ENCODE results near the gene ATP6V0D1.

The ATP6V0D1 gene

DNA sequence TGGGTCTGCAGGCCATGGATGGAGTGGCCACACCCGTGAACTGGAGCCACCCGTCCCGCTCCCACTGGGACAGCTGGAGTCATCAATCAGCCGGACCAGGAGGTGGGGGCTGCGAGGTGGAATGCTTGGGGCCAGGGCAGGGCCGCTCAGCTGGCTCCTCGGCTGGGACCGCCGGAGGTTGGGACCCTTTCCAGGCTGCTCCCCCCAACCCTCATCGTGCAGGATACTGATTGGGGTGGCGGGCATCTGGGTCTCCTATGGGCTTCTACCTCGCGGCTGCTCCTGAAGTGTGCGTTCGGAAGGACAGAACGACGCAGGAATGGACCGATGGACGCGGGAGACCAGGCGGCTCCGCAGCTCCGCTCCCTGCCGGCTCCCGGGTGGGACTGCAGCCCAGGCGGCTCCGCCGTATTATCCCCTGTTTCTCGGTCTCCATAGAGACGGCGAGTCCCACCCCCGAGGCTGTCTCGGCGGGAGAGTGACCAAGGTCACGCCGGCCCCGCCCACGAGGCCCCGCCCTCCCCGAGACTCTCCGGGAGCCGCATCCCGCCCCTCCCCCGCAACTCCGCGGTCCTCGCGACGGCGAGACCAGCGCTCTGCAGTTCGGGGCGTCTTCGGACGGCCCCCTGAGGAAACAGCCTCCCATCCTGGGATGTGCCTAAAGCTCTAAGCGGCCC lies 87.7 kb downstream of the ATP6V0D1 start, which contains the start of gene TPPP3:
Gene TPPP3, minus strand, starts transcription at position 388 of the 677 bp plus-strand sequence. CDS start 2,387 bp downstream, outside the sequence.
- no peak for DNase-seq (ENCODE audit: low read depth)

DNA sequence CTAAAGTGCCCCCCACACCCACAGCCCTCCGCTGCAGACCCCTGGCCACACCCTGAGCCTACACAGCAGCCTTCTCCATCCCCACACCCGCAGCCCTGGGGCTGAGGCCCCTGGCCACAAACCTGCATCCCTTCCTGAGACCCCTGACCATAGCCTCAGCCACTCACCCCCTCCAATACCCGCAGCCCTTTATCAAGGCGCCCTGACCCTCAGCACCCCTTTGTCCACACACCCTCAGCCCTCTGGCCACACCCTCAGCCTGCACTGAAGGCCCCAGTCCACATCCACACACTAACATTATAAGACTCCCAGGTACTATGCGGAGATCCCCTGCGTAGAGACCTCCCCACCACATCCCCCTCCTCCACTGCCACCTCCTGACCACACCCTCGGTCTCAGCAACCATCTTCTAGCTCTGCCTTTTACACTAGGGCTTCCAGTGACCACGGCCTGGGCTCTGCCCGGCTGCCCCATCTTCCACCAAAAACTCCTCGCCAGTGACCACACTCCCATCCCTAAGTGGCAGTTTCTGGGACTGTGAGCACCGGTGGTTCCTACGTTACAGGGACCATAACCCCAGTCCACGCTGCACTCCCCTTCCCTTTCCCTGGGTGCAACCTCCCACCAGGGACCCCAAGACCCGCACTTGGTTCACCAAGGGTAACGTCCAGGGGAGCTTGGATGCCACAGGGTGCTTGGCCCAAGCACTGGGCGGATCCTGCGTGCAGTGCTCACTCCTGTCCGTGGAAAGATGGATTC lies 88.5 kb downstream of the ATP6V0D1 start:
- DNase-seq (ENCODE audit: low read depth), result no peak

DNA sequence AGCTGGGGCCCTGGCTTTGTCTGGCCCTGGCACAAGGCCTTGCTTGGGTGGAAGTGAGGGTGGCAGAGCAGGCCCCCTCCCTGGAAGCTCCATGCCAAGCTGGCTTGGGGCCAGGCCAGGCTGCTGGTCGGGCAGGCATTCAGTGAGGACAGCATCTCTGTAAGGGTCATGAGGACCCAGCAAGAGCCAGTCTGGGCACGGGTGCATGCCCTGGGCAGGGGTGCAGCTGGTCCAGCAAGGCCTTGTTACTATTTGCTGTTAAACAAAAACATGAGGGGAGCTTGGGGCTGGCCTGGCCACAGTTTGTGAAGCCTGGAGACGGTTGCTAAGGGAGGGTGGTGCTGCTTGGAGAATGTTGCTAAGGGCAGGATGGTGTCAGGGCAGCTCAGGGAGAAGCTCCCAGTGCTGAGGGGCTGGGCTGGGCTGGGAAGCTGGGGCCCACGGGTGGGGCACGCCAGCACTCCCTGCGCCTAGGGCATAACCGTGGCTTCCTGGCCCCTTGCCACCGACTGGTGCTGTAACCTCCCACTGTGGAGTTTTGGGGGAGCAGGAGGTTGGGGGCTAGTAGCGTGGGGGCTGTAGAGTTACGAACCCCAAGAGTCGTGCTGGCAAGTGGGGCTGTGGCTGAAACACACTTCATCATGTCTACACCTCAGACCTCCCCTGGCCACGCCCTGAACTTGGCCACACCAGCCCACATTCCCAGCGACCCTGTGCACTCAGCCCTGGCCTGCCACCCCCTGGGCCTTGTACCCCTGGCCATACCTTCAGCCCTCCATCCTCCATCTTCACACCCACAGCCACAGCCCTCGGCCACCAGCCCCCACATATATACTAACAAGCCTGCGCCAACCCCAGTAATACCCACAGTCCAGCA lies 89.3 kb downstream of the ATP6V0D1 start:
- no peak for DNase-seq (ENCODE audit: low read depth)

DNA sequence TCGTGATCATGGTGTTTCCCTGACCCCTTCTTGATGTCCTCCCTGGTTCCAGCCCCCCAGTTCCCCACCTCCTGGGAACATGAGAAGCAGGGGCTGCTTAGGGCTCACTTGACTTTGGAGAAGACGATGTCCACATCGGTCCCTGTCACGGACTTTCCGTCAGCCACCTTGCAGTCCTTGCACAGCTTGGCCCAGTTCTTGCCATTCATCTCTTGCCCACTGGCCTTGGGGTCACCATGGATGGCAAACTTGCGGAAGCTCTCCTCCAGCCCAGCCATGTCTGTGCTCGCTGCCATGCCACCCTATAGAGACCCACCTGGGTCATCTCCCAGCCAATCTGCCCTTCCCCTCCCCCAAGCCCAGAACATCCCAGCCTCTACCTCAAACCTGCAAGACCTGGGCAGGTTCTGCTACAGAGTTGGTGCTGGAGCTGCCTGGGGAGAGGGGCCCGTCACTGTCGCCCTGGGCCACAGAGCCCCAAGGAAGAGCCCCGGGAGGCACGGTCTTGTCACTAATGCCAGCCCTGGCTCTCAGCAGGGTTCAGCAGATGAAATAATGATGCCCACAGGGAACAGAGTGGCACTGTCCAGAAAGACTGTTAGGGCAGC lies 90.0 kb downstream of the ATP6V0D1 start:
- no peak for DNase-seq (ENCODE audit: low read depth)

DNA sequence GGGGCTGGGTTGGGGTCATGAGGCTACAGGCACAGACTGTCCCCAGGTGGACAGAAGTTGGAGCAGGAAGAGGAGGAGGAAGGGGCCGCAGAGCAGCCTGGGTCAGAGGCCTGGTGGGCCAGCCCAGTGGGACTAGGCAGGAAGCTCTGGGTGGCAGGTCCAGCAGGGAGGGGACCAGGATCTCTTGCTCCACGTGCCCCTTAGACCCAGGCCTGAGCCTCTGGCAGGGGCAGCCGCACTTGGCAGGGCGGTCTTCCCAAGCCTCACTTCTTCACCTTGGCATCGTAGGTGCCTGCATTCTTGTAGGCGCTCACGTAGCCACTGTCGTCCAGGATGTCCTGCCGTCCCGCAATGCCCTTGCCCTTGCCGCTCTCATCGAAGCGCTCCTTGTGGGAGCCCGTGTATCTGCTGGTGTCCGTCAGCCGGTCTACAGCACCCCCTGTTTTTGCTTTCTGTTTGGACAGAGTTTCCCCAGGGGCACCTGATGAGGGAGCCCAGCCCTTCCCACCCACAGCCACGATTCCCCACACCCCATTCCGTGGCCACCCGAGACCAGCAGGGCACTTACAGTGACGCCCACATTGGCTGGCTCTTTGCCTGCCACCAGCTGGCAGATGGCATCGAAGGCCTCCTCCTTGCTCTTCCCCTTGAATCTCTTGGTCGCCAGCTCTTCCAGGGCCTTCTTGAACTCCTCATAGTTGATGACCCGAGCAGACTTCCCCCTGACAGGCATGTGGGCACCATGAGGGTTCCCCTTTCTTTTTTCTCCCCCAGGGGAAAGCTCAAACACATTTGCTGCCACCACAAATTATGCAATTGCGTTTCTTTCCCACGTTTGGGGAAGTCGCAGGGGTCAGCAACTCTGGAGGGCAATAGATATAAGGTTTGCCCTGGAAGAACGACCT lies 90.8 kb downstream of the ATP6V0D1 start:
- DNase-seq (ENCODE audit: low read depth), result no peak

DNA sequence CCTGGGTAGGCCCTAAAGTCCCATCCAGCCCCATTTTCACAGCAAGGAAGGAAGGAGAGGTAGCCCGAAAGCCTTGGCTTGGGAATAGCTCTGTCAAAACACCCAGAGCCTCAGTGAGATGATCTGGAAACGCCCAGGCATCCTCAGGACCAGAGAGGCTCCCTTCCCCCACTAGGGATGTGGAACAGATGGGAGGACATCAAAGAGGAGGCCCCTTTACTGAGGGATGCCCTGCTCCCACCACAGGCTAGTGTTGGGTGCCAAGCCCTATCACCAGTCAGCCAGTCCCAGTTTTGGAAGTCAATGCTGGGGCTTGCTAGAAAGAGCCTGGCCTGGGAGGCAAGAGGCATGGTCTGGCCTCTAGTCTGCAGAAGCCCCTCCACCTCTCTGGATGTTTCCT lies 92.4 kb downstream of the ATP6V0D1 start:
- no peak for DNase-seq (ENCODE audit: low read depth)

DNA sequence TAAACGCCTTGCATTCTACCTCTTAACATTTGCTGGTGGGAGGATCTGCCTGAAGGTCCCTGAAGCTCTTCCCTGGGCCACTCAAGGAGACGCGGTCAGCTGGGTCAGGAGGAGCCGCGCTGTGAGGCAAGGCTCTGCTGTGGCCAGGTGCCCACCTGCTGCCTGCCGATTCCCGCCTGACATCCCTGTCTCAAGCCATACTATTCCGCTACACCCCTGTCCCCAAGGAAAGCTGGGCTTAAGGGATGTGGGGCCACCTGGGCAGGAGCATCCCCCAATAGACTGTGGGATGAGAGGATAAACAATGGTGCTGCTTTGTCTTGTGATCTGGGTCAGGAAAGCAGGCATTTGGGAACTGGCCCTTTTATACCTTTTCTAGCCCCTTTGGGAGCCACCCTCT lies 92.8 kb downstream of the ATP6V0D1 start:
- no peak for DNase-seq (ENCODE audit: low read depth)
